ENCODE data around the gene TM9SF3.

DNA sequence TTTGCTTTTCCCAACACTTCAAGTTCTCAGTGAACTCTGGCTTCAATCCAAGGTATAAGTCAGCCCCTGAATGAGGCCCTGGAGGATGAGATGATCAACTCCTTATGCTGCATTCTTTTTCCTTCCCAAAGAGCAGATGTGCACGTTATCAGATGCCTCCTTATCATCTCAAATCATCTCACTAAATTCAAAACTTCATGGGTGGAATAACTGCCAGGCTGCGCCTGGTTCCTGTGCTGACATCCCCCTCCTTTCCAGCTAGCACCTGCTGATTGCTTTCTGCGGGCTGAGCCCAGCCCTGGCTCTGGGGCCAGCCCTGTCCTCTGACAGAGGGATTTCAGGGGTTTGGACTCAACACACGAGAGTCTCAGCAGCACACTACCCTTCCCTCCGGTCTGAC is 118.0 kb downstream of the TM9SF3 start:
- TF ChIP-seq, protein P1, sequence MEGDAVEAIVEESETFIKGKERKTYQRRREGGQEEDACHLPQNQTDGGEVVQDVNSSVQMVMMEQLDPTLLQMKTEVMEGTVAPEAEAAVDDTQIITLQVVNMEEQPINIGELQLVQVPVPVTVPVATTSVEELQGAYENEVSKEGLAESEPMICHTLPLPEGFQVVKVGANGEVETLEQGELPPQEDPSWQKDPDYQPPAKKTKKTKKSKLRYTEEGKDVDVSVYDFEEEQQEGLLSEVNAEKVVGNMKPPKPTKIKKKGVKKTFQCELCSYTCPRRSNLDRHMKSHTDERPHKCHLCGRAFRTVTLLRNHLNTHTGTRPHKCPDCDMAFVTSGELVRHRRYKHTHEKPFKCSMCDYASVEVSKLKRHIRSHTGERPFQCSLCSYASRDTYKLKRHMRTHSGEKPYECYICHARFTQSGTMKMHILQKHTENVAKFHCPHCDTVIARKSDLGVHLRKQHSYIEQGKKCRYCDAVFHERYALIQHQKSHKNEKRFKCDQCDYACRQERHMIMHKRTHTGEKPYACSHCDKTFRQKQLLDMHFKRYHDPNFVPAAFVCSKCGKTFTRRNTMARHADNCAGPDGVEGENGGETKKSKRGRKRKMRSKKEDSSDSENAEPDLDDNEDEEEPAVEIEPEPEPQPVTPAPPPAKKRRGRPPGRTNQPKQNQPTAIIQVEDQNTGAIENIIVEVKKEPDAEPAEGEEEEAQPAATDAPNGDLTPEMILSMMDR (conservative IDR thresholded peaks at IDR 0.05) = no peak
- no peak for TF ChIP-seq EZH2 (IDR thresholded peaks at IDR 0.05; ENCODE audit: low read depth)
